Neuron (in vitro differentiated cells): ENCODE results near the gene SH3PXD2A.

ENCODE experiments used
- H2AFZ ChIP-seq: one replicate; pipeline ENCODE4 v1.6.1; 2013; ENCODE audit warnings: low read depth, mild to moderate bottlenecking, inconsistent platforms, low read length, moderate library complexity
- H3K27me3 ChIP-seq: one replicate; pipeline ENCODE4 v1.6.1; 2013; ENCODE audit warnings: low read length; ENCODE audit not compliant: insufficient read depth
- H3K36me3 ChIP-seq: one replicate; pipeline ENCODE4 v1.6.1; 2013; ENCODE audit warnings: low read length; ENCODE audit not compliant: insufficient read depth
- H3K4me1 ChIP-seq: one replicate; pipeline ENCODE4 v1.6.1; 2013; ENCODE audit warnings: low read length; ENCODE audit not compliant: insufficient read depth
- H3K4me3 ChIP-seq: 2 replicates; pipeline ENCODE4 v1.5.1; 2013; ENCODE audit warnings: mild to moderate bottlenecking, low read length, moderate library complexity
- H3K9me3 ChIP-seq: one replicate; pipeline ENCODE4 v1.6.1; 2013; ENCODE audit warnings: low read length

Gene SH3PXD2A

DNA sequence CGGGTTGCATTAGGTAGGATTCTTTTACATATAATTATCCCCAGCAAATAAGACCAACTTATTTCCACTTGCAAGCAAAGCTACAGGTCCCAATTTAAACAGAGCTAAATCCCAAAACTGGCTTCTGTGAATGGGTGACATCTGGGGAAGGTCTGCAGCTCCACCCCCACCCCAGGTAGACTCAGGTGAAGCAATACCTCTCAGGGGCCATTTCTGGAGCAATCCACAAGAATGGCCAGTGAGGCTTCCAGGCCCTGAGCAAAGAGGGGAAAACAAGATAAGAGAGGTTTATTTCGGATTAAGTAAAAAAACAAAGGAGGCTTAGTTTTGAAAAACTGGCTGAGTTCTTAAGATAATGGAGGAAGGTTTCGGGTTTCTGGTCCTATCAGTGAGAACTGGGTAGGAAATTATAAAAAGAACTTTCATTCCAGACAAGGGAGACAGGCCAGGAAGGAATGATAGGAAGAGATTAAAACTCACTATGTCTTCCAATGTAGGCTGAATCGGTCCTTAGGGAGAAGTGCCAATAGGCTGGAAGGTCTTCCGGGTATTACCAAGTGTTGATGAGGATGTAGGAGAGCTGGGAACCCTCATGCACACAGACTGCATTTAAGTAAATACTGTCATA is 25.4 kb downstream of the SH3PXD2A start:
- Histone ChIP-seq H3K9me3 (no peaks in the 10 kb centered on the region), H3K4me3 (no peak overlapping the region), H3K4me1 (no peaks in the 10 kb centered on the region), H3K36me3 (no peaks in the 10 kb centered on the region), H2AFZ (no peak overlapping the region), H3K27me3 (no peaks in the 10 kb centered on the region)

DNA sequence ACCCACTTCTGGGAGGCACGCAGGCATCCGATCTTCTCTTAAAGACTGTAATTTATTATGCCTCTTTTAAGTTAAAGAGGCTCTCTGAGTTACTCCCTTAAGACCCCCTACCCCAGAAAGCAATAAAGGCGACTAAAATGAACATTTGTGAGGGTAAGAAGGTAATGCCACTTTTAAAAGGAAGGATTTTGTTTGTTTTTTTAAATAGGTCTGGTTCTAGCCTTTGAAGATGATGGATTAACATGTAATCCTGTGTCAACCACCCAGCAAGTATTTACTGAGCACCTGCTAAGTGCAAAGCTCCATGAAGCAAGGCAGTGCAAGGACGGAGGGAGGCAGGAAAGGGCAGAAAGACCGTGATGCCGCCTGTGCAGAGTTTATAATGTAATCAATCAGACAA is 26.1 kb downstream of the SH3PXD2A start:
- Histone ChIP-seq H2AFZ (no peak overlapping the region), H3K36me3 (no peaks in the 10 kb centered on the region), H3K9me3 (no peaks in the 10 kb centered on the region), H3K4me3 (no peak overlapping the region), H3K4me1 (no peaks in the 10 kb centered on the region), H3K27me3 (no peaks in the 10 kb centered on the region)

DNA sequence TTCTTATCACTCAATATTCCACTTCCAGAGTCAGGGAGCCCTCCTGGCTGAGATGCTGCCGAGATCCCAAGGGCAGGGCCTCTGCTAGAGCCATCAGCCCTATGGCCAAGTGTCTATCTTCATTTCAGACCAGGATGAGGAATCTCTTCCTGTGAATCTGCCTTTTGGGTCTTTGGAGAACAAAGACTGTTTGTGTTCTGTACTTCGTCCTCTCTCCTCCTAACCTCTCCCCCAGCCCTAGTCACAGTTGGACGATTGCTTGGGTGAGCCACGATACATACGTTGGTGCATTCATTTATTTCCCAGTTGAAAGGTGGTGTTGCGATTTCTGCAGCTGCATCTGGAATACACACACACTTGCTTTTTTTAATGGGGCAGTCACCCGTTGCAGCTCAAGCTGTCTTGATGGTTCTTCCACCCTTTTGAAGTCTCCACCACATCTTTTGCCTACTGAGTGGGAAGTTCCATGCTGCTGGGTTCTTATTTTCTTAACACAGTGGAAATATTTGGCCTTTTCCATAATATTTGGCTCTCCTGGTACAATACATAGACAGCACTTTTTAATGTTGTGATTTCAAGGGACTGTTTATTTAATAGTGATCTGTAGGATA is 26.7 kb downstream of the SH3PXD2A start:
- Histone ChIP-seq H3K4me1 (no peaks in the 10 kb centered on the region), H3K9me3 (no peaks in the 10 kb centered on the region), H3K27me3 (no peaks in the 10 kb centered on the region), H2AFZ (no peak overlapping the region), H3K4me3 (no peak overlapping the region), H3K36me3 (no peaks in the 10 kb centered on the region)

DNA sequence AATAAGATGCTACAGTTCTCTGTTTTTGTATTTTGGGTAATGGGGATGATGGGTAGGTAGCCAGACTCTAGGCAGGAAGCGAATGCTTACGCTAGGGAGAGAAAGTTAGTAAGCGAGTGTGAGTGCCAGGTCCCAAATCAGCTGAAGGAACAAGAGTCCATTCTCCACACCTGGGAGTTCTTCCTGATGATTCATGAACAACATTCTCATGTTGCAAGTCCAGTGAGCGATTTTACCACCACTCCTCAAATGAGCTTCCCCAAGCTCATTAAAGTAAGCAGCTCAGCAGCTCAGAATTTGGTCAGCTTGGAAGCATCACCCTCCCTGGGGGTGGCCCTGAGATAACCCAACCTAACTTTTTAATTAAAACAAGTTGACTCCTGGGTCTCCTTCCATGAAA is 27.3 kb downstream of the SH3PXD2A start:
- Histone ChIP-seq H3K9me3 (no peaks in the 10 kb centered on the region), H3K36me3 (no peaks in the 10 kb centered on the region), H3K27me3 (no peaks in the 10 kb centered on the region), H2AFZ (no peak overlapping the region), H3K4me1 (no peaks in the 10 kb centered on the region), H3K4me3 (no peak overlapping the region)

DNA sequence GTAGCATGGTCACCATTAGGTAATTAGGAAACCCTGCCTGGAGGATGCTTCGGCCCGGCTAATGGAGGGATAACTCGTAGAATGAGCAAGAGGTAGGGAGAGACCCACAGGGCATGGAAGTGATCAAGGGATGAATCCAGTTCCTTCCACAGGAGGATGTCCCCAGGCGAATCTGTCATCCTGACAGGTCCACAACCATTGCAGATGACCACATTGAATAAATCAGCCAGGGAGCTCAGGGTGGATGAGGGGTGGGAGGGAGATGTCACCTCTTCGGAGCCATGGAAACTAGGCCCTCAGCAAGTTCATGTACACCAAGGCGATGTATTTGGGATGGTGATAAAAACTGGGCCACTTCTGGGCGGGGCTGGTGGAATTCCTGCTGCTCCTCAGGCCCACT is 28.5 kb downstream of the SH3PXD2A start:
- no peak overlapping the region for H2AFZ ChIP-seq
- H3K4me3 ChIP-seq = no peak overlapping the region
- H3K9me3 ChIP-seq = no peaks in the 10 kb centered on the region
- H3K27me3 ChIP-seq = no peaks in the 10 kb centered on the region
- H3K4me1 ChIP-seq = no peaks in the 10 kb centered on the region
- H3K36me3 ChIP-seq = no peaks in the 10 kb centered on the region

DNA sequence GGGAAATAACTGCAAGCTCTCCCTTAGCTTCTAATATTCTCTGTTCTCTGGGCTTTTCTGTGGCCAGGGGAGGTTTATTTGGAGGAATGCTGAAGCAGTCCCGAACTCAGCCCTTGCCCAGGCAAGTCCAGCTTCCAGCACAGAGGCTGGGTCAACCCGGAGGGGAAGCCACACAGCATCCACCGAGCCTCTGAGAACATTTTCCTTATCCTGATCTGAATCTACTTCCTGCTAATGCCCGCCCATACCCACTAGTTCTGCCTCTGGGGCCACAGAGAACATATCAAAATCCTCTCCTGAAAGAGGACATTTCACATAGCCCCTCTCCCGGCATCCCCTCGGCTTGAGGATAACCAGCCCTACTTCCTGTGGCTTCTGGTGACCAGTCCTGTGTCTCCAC is 31.1 kb downstream of the SH3PXD2A start:
- H2AFZ ChIP-seq = no peak overlapping the region

DNA sequence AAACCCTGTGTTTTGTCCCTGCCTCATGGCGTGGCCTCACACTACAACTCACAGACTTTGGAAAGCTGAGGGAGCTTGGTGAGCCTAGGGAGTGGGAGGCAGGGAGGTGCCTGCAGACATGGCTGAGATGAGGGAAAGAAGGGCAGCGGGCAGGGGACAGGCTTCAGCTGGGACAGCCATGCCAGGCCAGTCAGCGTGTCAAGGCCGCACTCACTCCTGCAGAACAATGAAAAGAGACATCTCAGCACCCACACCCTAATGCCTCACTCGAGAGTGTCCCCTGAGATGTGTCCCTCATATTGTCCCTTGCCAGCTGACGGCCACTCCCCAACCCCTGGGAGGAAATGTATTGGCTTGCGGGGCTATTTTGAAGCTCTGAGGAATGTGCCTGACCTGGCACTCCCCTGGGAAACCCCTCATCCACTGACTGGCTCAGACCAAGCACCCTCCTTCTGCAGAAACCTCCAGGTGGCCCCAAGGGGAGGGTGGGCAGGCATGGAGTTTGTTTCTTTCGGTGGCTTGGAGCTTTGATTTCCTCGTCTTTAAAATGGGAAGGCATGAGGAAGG is 31.6 kb downstream of the SH3PXD2A start:
- H3K27me3 ChIP-seq = no peaks in the 10 kb centered on the region
- no peaks in the 10 kb centered on the region for H3K36me3 ChIP-seq
- H3K4me1 ChIP-seq = no peaks in the 10 kb centered on the region
- H2AFZ ChIP-seq = no peak overlapping the region
- H3K9me3 ChIP-seq = no peaks in the 10 kb centered on the region
- no peak overlapping the region for H3K4me3 ChIP-seq

More for the DNA sequence above, 31.1 kb downstream of the SH3PXD2A start:
- Histone ChIP-seq H3K9me3 (no peaks in the 10 kb centered on the region), H3K27me3 (no peaks in the 10 kb centered on the region), H3K4me1 (no peaks in the 10 kb centered on the region), H3K4me3 (no peak overlapping the region), H3K36me3 (no peaks in the 10 kb centered on the region)

DNA sequence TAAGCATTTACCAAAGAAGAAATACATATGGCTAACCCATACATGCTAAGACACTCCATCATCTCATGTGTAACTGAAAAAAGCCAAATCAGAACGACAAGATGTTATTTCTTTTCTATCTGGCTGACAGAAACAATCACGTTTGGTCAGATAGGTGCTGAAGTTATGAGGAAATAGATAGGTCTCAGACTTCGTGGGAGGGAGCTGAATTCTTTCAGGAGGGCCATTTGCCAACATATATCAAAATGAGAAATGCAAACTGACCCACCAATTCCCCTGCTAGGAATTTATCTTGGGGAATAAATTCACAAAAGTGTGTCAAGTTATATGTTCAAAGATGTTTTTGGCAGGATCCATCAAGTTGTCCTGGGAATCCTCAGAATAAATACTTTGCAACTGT is 32.6 kb downstream of the SH3PXD2A start:
- Histone ChIP-seq H3K9me3 (no peaks in the 10 kb centered on the region), H3K4me3 (no peak overlapping the region), H3K4me1 (no peaks in the 10 kb centered on the region), H3K36me3 (no peaks in the 10 kb centered on the region), H2AFZ (no peak overlapping the region), H3K27me3 (no peaks in the 10 kb centered on the region)

DNA sequence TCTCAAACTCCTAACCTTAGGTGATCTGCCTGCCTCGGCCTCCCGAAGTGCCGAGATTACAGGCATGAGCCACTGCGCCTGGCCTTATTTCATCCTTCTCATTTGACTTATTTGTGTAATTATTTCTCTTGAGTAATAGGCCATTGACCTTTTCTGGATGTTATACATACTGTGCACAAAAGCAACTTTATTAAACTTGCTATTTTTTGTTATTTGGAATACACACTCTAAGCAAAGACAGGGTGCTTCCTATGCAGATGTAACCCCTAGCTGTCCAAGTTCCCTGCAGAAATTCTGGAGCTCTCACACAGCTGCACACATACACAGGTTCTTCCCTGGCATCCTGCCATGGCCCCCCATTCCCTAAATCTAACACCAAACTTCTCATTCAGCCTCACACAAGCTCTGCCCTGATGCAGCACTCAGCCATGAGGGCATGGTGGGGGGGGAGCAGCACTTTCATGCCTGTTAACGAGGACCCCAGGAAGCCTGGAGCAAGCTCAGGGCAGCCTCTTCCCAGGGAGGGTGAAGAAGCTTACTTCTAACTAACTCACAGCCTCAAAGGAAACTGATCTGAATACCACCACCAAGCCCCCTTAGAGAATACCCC is 33.2 kb downstream of the SH3PXD2A start:
- Histone ChIP-seq H3K9me3 (no peaks in the 10 kb centered on the region), H3K4me3 (no peak overlapping the region), H3K4me1 (no peaks in the 10 kb centered on the region), H3K36me3 (no peaks in the 10 kb centered on the region), H2AFZ (no peak overlapping the region), H3K27me3 (no peaks in the 10 kb centered on the region)

DNA sequence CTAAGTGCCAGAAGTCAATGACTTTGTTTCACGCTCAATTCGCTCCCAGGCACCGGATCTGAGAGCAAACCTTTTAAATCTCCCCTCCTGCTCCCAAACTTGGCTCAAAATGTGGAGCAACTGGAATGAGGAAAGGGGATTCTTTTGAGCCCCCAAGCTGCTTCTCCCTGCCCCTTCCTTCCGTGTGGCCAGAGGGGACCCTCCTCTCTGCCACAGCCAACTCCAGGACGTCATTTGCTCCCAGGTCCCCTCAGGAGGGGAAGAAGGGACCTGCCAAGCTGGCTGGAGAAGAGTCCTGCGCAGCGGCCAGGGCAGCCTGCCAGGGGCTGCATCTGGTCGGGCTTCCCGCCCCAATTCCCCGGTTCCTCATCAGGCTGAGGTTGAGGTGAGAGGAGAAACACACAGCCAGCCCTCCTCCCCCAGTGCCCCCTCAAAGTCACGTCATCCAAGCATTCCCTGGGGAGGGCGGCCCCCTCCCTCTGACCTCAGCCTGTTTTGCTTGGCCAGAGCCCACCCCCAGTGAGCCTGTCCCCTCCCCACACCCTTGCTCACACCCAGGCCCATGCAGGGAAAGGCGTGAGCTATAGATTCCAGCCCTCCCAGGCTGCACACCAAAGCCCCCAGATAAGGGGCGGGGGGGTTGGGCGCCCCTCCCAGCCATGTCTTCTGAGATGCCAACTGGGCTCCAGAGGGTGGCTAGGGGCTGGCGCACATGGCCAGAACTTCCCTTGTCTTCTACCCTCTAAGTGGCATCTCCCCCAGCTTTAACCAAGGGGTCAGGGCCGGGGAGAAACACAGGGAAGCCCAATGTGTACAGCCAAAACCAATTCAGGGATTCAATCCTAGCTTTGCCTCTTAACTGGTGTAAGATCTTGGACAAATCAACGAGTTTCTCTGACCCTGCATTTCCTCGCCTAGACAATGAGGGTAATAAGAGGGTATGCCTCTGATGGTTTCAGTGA is 35.0 kb downstream of the SH3PXD2A start:
- Histone ChIP-seq H3K27me3 (no peaks in the 10 kb centered on the region), H3K9me3 (no peaks in the 10 kb centered on the region), H3K36me3 (no peaks in the 10 kb centered on the region), H2AFZ (no peak overlapping the region), H3K4me1 (no peaks in the 10 kb centered on the region), H3K4me3 (no peak overlapping the region)

DNA sequence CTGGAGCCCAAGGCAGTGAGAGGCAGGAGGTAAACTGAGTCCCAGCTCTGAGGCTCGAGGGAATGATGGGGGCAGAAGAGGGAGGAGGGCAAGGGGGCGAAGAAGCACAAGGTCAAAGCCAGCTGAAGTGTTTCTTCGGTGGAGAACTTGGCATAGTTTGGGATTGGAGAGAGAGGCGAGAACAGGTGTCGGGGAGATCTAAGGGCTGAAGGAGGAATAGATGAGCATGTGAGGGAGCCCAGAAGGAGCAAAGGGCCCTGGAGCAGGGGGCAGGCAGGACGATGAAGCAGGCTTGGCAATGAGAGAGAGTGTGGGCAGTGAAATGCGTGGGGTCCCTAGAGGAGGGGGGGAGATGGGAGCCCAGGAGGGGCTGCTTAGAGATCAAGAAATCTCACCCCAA is 35.9 kb downstream of the SH3PXD2A start:
- no peak overlapping the region for H2AFZ ChIP-seq
- H3K4me1 ChIP-seq = no peaks in the 10 kb centered on the region
- H3K9me3 ChIP-seq = no peaks in the 10 kb centered on the region
- no peaks in the 10 kb centered on the region for H3K27me3 ChIP-seq
- H3K4me3 ChIP-seq = no peak overlapping the region
- no peaks in the 10 kb centered on the region for H3K36me3 ChIP-seq

DNA sequence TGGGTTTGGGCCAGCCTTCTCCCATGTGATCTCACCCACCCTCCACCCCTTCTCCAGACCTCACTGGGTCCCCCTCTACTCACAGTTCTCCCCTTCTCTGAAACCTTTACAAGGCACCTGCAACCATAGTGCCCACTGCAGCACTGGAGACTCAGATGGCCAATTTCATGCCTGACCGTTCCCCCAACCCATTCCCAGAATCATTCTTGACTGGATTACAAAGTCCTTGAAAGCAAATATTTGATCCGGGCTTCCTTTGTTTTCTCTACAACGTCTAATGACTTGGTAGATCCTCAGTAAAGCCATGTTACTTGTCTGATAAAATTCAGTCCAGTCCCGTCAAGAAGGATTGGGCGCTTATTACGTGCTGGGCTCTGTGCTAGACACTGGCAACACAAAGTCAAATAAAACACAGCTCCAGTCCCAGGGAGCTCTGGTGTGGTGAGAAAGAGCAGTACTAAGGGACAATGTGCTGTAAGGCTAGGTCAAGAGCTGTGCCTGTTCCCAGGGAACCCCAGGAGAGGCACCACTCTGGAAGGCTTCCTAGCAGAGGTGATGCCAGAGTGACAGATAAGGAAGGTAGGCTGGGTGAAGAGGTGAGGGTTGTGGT is 36.5 kb downstream of the SH3PXD2A start:
- Histone ChIP-seq H3K9me3 (no peaks in the 10 kb centered on the region), H3K4me3 (no peak overlapping the region), H3K4me1 (no peaks in the 10 kb centered on the region), H3K36me3 (no peaks in the 10 kb centered on the region), H2AFZ (no peak overlapping the region), H3K27me3 (no peaks in the 10 kb centered on the region)
